Ovary (tissue), 9 donors: ENCODE data around the gene ZBTB48. TPM values are rescaled to one million over a fixed set of nuclear protein-coding genes. Genes with fewer than 3 reads are reported as not detected.

Experiments
- DNase-seq, 5 donors: peaks; one replicate each; pipeline ENCODE4 v3.0.0-alpha.2; 2019 to 2020
- H3K27ac ChIP-seq, 2 donors: fragments of 200-600 bp; one replicate each; pipeline versions ENCODE4 v1.5.1 to v1.8.0; 2019 to 2022
- H3K27me3 ChIP-seq: fragments of 200-600 bp; one replicate; pipeline ENCODE4 v1.8.0; 2022
- H3K36me3 ChIP-seq: fragments of 200-600 bp; sonication (generic); one replicate; pipeline ENCODE4 v1.5.1; 2019
- H3K4me1 ChIP-seq: one replicate; pipeline ENCODE4 v1.8.1; 2013; ENCODE audit warnings: mild to moderate bottlenecking, moderate library complexity; ENCODE audit not compliant: insufficient read depth
- H3K4me3 ChIP-seq: fragments of 200-600 bp; sonication (generic); one replicate; pipeline ENCODE4 v1.5.1; 2017
- H3K9me3 ChIP-seq, 2 donors: fragments of 200-600 bp in 1 of 2; sonication (generic) in 1 of 2; one replicate each; pipeline versions ENCODE4 v1.5.1 to v1.8.1; 2013 to 2019; ENCODE audit warnings: mild to moderate bottlenecking in 1 of 2, moderate library complexity in 1 of 2
- EP300 ChIP-seq: sonication (generic); formaldehyde crosslinking; IDR thresholded peaks from one replicate; pipeline ENCODE4 v1.6.1; 2017; ENCODE audit warnings: antibody characterized with exemption
- POLR2A ChIP-seq: fragments of 450-650 bp; IDR thresholded peaks from one replicate; pipeline ENCODE4 v1.6.1; 2017; ENCODE audit warnings: antibody characterized with exemption, mild to moderate bottlenecking, moderate library complexity
- WGBS, 3 donors: extraction: QIAGEN DNeasy Blood & Tissue Kit in 1 of 3; methylation state at CpG; one replicate each; pipeline versions ENCODE4 v1.1.5 to v1.1.7; 2013 to 2017; 5-methylcytosine and 5-hydroxymethylcytosine counted together
- intact Hi-C, 4 donors: fragments of 100-400 bp; cut with DNase I; formaldehyde crosslinking; loops; one replicate each; pipeline versions ENCODE4 v1.11.0 to v1.15.1; 2022 to 2023
- polyA plus RNA-seq, 2 donors: library from polyadenylated mRNA; stranded (reverse); fragments of 200-250 nt in 1 of 2; fragments of 350-450 nt in 1 of 2; fragmentation: Illumina TruSeq in 1 of 2; extraction: RNeasy Lipid Tissue Mini Kit (QIAGEN cat#74804) in 1 of 2; gene quantifications; one replicate each; pipeline ENCODE4 v1.2.3, GENCODE V29; 2013 to 2014
- total RNA-seq, 7 donors: library from RNA; depleted of rRNA in 2 of 7; stranded (reverse); fragments of >200 nt in 2 of 7; fragmentation: NEBNext Ultra II Directional in 3 of 7; extraction: Animal tissue kit (Norgen Biotek cat#: 25700) in 3 of 7; gene quantifications; one replicate each; pipeline versions ENCODE4 v1.1.0 to v1.2.4, GENCODE V29; 2016 to 2023
- TF ChIP-seq, protein P1 (sequence below), 3 donors: fragments of 450-650 bp in 2 of 3; fragments of 200-600 bp in 1 of 3; IDR thresholded peaks; one replicate each; pipeline versions ENCODE4 v1.5.1 to v1.8.0; 2016 to 2022; ENCODE audit warnings: antibody characterized with exemption in 3 of 3, mild to moderate bottlenecking in 1 of 3
- donor health status: DM: no; HTN: no; CAD: no; lungs with moderate emphysema.
- donor health status: DM: no; HTN: no; CAD: no.
- donor health status: Bipolar disorder and iron deficiency.
- donor health status: DM: yes; HTN: yes; CAD: no.
- donor health status: DM: no; HTN: no; CAD: no.
- donor health status: DM: yes; HTN: yes; CAD: no.

The ZBTB48 gene
- total and polyA plus RNA-seq, 9 donors, result 8.0 to 42.5 (median 33.7) TPM

DNA sequence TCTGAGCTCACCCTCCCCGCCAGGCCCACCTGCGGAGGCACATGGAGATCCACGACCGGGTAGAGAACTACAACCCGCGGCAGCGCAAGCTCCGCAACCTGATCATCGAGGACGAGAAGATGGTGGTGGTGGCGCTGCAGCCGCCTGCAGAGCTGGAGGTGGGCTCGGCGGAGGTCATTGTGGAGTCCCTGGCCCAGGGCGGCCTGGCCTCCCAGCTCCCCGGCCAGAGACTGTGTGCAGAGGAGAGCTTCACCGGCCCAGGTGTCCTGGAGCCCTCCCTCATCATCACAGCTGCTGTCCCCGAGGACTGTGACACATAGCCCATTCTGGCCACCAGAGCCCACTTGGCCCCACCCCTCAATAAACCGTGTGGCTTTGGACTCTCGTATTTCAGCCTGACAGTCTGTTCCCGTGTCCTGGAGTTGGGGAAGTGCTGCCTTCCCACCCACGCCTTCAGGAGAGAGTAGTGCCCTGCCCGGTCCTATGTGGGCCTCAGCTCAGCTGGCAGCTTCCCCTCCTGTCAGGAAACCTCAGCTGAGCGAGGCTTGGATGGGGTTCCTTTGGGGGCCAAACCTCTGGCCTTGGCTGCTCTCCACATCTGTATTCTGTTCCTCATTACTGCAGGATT, 9.2 kb downstream of the ZBTB48 start:
- DNase-seq, result no peak
- intact Hi-C loops, result no loop called here
- Histone ChIP-seq H3K27me3 (no peaks in the 10 kb centered on the region), H3K9me3 (no peaks in the 10 kb centered on the region), H3K36me3 (no peaks in the 10 kb centered on the region), H3K4me1 (peaks cover 1% of the 10 kb centered on the region), H3K4me3 (no peak overlapping the region), H3K27ac (no peak overlapping the region)
- 79% methylated on average over 24 of the region's 24 CpGs for WGBS, 3 donors
- TF ChIP-seq POLR2A, result no peak
- TF ChIP-seq, protein P1, sequence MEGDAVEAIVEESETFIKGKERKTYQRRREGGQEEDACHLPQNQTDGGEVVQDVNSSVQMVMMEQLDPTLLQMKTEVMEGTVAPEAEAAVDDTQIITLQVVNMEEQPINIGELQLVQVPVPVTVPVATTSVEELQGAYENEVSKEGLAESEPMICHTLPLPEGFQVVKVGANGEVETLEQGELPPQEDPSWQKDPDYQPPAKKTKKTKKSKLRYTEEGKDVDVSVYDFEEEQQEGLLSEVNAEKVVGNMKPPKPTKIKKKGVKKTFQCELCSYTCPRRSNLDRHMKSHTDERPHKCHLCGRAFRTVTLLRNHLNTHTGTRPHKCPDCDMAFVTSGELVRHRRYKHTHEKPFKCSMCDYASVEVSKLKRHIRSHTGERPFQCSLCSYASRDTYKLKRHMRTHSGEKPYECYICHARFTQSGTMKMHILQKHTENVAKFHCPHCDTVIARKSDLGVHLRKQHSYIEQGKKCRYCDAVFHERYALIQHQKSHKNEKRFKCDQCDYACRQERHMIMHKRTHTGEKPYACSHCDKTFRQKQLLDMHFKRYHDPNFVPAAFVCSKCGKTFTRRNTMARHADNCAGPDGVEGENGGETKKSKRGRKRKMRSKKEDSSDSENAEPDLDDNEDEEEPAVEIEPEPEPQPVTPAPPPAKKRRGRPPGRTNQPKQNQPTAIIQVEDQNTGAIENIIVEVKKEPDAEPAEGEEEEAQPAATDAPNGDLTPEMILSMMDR (IDR thresholded peaks at IDR 0.05), result no peak
- no peak for TF ChIP-seq EP300

DNA sequence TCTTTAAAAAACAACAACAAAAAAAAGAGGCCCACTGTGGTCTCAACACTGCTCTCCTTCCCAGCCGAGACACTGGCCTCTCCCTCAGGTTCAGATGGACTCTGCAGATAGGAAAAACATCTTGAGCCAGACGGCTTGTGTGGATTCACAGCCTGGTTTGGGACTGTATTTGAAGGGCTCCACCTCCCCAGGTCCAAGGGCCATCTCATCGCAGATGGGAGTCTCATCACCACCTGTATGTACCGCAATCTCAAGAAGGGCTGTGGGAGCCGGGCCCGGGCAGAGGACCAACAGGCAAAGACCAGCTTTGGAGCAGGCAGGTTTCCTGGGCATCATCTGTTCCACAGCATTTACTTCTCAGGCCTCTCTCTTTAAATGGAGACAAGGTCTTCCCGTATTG, 10.3 kb downstream of the ZBTB48 start:
- no peak overlapping the region for H3K4me3 ChIP-seq
- no peaks in the 10 kb centered on the region for H3K27me3 ChIP-seq
- no peaks in the 10 kb centered on the region for H3K9me3 ChIP-seq
- 79 to 84% (median 80%) methylated on average over 7 of the region's 7 CpGs for WGBS, 3 donors
- no peak overlapping the region for H3K27ac ChIP-seq
- H3K4me1 ChIP-seq, result peaks cover 1% of the 10 kb centered on the region
- intact Hi-C loops, result no loop called here
- H3K36me3 ChIP-seq, result no peaks in the 10 kb centered on the region
- DNase-seq, result no peak
- TF ChIP-seq, protein P1 (IDR thresholded peaks at IDR 0.05), result no peak
- no peak for TF ChIP-seq POLR2A
- no peak for TF ChIP-seq EP300

DNA sequence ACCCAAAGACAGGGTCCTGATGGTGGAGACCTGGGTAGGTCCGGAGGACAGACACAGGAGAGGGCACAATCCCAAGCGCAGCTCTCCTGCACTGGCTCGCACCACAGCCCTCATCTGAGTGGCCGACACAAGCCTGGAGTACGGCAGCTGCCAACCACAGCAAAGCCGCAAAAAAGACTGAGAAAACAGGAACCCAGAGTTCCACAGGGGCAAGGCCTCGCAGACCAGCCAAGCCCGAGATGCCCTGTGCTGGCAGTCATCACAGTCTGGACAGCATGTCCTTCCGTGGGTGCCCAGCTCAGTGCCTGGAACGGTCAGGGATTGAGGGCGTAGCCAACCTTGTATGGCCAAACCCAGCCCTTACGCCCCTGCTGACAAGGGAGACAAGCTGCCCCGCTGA, 11.4 kb downstream of the ZBTB48 start:
- Histone ChIP-seq H3K9me3 (no peaks in the 10 kb centered on the region), H3K4me3 (no peak overlapping the region), H3K4me1 (peaks cover 1% of the 10 kb centered on the region), H3K27ac (no peak overlapping the region), H3K36me3 (no peaks in the 10 kb centered on the region), H3K27me3 (no peaks in the 10 kb centered on the region)
- intact Hi-C loops, result no loop called here
- 77 to 82% (median 81%) methylated on average over 13 of the region's 13 CpGs for WGBS, 3 donors
- DNase-seq, result no peak
- no peak for TF ChIP-seq EP300
- TF ChIP-seq POLR2A, result no peak
- TF ChIP-seq, protein P1 (IDR thresholded peaks at IDR 0.05), result no peak

DNA sequence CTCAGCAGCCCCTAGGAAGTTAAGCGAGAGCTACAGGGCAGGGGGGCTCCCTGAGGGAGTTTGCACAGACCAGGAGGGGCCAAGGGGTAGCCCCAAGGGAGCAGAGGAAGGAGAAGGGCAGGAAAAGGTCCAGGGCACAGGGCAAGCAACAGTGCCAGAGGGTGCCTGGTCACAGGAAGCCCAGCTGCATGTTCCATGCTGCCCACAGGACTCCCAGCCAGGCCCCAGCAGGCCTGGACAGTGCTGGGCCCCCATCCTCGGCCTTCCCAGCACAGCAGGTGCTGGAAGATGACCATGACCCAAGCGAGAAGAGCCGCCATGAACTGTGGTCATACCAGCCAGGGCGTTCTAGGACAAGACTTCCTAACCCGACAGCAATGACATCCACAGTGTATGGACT, 11.8 kb downstream of the ZBTB48 start:
- TF ChIP-seq EP300 (no peak), POLR2A (no peak)
- TF ChIP-seq, protein P1 (IDR thresholded peaks at IDR 0.05), result no peak
- no peak overlapping the region for H3K4me3 ChIP-seq
- no peak for DNase-seq
- no peaks in the 10 kb centered on the region for H3K36me3 ChIP-seq
- no peak overlapping the region for H3K27ac ChIP-seq
- intact Hi-C loops, result no loop called here
- H3K4me1 ChIP-seq, result peaks cover 2% of the 10 kb centered on the region
- no peaks in the 10 kb centered on the region for H3K9me3 ChIP-seq
- no peaks in the 10 kb centered on the region for H3K27me3 ChIP-seq
- WGBS, 3 donors, result 70 to 82% (median 73%) methylated on average over 6 of the region's 6 CpGs
